ENCODE measurements around the gene POLR3B.
"Not testable (repeated sequence)": the region's sequence is repeated elsewhere in the genome, so short reads cannot be mapped to it uniquely, and the experiment has no call there.

The POLR3B gene

DNA sequence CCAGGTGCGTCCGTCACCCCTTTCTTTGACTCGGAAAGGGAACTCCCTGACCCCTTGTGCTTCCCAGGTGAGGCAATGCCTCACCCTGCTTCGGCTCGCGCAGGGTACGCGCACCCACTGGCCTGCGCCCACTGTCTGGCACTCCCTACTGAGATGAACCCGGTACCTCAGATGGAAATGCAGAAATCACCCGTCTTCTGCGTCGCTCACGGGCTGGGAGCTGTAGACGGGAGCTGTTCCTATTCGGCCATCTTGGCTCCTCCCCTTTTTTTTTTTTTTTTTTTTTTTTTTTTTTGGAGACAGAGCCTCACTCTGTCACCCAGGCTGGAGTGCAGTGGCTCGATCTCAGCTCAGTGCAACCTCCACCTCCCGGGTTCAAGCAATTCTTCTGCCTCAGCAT is 120.1 kb downstream of the POLR3B start:
- DNase-seq = not testable (repeated sequence)

DNA sequence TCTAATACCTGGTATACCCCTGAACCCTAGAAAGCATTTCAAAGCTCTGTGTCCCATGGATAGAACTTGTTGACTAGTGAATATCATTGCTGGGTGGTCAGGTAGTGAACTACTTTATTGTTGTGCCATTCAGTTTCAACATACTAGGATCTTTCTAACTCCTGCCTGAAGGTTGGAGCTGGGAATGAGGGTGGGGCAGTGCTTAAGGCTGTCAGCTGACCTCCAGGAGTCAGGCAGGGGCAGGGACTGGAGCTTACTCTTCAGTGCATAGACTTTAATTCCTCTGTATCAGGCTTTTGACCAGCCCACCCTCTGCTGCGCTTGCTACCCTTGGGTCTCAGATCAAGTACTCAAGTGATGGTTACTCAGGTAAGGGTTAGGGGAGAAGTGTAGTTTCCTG is 122.7 kb downstream of the POLR3B start:
- no peak for DNase-seq

DNA sequence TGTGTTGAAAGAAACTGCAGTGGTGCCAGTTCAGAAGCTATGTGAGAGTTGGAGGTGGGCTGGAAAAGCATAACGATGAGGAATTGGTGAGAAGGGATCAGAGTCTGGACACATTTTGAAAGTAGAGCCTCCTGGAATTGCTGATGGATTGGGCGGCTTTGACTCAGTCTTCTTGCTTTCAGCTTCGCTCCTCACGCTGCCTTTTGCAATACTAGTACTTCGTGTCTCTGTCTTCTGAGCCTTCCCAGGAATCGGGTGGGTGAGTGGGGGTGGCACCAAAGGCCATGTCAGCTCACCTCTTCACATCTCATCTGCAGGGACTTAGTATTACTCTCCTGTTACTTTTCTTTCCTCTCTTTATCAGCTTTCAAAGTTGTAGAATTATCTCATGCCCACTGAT is 123.7 kb downstream of the POLR3B start:
- DNase-seq = no peak

DNA sequence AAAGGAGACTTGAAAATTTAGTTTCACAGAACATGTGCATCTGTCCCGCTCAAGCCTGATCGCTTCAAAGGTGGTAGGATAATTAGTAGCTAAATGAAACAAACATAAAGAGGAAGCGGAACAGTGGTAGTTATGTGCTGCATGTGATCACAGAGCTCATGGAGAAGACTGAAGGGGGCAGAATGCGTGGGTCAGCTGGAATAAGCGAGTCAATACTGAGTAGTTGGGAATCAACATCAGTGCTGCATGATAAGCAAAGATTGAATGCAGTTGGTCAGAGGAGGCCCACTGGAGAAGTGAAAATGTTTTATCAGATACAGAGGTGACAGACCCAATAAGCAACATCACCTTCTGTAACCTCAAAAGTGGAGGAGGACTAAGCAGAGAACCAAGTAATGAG is 130.1 kb downstream of the POLR3B start:
- no peak for DNase-seq

DNA sequence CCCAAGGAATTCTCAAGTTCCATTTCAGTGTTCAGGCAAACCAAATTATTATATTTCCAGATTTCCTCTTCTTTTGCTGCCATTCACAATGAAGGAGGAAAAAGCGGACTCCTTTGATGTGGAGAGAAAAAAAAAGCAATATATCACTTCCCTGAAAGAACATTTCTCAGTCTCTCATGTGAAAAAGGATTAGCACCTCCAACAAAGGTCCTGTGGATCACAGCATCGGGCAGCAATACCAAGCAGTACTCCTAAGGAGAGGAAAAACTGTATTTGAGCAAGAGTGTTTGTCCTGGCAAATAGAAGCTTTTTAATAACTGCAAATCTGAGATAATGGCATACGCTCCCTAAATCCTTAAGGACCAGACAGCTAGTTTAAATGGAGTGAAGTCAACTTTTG is 131.3 kb downstream of the POLR3B start:
- no peak for DNase-seq

DNA sequence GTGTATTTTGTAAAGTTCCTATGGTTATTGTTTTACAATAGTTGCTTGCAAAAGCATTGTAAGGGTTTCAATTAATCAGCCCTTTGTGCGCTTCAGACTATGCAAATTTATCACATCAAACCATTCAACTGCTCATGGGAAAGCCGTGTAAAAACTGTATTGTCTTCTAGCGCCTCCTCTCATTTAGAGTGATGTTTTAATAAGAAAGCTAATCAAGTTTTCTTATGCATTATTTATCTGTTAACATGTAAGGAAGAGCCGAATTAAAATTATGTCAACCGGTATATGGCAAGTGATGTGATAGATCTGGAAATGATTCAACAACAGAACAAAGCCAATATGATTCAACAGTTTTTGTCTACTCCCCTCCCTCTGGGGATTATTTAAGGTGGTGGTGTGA is 132.7 kb downstream of the POLR3B start:
- DNase-seq = no peak

DNA sequence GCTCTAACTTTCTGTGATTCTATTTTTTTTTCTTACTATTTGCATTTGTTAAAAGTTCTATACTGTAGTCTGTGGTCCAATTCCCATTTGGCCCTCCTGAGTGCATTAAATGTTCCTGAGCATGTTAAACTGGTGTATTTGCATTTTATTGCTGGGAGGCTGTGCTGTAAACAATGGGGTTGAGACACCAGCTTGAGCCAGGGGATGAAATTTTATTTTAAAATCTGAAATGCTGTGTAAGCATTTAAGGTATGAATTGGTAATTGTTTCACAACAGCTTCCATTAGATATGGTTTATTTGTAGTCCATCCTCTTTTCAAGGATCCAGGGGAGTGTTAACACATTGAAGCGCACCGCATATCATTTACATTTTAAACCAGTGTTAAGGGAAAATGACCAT is 135.3 kb downstream of the POLR3B start:
- DNase-seq = no peak

DNA sequence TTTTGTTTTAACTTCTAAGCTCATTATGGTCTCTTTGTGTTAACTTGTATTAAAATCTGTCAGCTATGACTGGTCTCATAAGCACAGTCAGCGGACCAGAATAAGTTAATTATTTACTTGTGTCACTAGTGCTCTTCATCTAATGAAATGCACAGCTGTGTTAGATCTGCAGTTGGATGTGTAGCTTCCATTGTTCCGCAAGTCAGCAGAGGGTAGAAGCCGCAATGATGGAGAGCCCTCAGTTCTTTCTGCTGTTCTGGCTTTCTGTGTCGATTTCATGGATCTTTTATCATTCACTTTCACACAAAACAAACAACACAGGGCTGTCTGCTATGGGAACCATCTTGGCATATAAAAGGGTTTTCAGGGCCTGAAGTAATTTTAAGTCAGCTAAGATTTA is 136.0 kb downstream of the POLR3B start:
- no peak for DNase-seq

DNA sequence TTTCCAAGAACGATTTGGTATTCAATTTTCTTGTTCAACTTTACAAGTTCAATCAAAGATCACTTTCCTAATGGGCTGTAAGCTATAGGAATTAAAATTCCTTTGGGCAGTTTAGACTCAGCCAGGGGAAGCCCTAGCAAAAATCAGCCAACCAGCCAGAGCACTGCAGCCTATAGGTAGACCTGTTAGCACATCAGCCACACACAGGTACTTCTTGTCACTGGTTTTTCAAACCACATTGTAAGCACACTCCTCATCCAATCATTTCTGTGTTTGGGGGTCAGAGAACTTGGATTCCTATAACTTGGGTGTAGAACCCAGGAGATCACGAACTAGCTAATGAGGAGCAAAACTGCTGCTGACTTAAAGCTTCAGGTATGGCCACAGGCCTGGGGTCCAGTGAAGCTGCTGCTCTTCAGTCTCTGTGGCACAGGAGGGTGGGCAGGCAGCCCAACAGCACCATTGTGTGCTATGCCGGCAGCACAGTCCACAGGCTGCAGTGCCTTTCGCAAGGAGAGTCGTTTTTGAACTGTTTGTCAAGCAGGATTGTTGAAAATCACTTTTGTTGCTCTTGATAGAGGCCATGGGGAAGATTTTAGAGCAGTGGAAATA is 137.9 kb downstream of the POLR3B start:
- DNase-seq = no peak

DNA sequence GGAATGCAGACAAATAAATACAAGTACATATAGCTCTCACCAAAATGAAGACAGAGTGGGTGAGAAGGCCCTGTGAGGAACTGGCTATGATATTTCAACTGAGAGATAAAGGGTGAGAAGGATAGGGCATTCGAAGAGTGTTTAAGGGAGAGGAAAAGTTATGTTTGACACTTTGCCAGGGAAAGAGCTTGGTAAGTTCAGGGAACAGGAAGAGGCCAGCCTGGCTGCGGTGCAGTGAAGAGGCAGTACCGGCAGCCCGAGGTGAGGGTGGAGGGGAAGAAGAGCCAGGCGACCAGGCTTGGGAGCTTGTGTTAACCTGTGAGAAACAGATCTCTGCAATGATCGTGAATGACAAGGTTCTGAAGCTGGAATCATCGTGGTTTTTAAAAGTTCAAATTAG is 140.5 kb downstream of the POLR3B start:
- no peak for DNase-seq

DNA sequence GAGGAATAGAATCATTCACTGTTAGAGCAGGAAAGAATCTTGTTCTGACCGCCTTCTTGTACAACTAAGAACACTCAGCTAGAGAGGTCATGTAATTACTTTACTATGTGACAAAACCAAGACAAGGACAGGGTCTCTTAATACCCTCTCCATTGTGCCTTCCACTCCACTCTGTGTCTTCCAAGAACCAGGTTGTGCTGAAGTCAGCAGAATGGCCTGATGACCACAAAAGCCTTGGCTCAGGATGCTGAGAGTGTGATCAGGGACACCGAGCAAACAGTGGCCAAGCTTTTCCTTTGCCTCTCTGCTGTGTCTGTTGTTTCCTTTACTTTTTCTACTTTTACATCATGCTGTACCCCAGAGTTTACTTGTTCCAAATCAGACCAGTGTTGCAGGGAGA is 142.1 kb downstream of the POLR3B start:
- no peak for DNase-seq

DNA sequence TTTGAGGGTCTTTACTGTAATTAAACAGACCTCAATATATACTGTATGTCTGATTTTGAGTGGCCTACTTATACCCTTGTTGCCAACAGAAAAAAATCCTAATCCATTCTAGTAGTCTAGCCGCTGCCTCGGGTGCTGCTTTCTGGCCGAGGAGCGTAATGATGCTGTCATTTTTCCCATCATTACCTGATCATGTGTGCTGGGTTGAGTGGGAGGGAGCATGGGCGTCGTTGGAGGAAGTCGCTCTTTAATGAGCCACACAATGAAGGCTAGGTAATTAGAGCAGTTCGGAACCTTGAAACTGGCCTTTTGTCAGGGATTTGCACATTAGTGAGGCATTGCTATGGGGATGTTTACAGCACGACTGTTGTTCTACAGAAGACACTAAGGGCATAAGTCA is 149.1 kb downstream of the POLR3B start:
- DNase-seq = no peak

DNA sequence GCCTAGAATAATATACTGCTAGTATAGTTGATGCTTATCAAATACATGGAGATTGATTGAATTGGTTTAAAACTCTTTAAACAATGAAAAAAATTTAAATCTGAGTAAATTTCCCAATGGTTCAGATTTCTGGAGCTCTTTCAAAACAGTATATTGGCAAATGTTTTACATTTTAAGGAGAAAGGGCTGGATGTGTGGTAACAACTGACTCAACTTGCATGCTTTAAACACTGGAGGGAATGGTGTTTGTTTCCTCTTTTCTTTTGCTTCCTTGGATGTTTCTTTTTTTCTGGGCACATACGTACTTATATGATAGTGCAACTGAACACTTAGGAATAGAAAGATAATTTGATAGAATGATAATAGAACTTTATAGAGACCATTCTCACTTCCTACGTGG is 151.4 kb downstream of the POLR3B start:
- no peak for DNase-seq

DNA sequence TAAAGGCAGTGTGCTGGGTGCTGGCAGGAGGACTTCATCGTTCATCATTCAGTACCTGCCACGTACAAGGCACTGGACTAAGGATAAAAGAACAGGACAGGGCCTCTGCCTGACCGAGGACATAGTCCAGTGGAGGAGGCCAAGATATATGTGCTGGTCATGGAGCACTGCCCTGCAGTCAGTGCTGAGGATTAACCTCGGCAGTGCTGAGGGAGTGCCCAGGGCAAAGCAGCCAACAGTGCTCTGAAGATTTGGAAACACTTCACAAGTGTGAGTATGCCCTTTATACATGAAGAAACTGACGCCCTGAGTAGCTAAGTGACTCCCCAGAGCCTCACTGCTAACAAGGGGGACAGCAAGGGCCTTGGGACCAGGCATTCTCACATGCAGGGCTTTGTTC is 153.8 kb downstream of the POLR3B start:
- no peak for DNase-seq

DNA sequence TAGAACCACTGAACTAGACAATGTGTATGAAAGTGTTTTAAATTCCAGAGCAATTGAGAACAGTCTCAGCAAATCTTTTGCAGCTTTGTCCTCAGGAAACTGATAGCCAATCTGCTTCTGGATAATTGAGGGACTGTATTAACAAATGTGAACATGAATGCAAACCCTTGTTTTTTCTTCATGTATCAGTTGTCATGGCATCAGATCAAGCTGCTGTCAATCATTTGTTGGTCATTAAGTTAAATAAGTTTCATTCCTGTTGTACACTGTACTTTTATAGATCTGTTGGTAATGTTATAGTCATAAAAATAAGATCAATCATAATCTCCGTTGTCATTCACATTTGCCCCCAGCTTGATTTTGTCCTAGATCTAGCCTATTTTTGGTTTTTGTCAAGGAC is 159.8 kb downstream of the POLR3B start:
- DNase-seq = no peak

DNA sequence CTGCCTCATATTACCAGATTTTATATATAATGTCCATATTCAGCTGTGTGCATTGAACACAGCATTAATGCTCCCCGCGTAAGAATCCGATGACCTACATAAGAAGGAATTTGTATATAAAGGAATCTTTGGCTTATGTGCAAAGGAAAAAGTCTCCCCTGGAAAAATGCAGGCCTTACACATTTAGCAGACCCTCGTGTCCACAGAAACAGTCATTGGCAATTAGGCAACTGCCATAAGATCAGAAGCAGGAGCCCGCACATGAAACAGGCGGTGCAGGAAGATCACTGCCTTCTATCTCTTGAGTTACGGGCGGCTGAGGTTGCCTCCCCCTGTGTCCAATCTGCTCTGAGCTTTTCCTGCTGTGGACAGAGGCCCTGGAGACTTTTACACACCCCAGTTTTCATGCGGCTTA is 162.1 kb downstream of the POLR3B start:
- no peak for DNase-seq

DNA sequence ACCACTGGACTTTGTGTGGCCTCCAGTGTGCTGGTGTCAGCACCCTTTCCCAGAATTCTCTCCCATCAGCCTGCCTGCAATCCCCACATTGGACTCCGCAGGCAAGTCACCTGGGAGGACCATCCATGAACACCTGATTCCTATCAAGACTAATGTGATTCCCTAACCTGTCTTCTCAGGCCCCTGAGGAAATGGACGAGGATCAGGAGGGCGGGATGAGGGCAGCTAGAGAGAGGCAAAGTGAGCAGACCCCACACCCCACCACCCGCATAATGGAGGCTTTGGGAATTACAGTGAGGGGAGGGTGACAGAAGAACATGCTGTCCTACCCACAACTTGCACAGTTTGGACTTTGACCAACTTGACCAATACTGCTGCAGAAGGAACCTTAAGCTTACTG is 164.4 kb downstream of the POLR3B start:
- DNase-seq = no peak

DNA sequence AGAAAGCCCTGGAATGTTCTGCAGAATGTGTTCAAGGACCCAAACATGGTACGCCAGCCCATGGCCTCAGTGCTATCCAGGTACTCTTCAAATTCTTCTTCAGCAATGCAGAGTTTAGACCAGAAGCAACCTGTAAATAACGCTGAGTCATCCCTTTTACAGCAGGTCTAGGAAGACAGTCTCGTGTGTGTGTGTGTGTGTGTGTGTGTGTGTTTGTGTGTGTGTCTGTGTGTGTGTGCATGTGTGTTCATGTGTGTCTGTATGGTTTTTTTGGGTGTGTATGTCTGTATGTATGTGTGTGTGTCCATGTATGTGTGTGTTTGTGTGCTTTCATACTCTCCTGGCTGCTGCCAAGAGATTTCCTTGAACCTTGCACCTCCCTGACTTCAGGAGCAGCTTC is 165.2 kb downstream of the POLR3B start:
- no peak for DNase-seq

DNA sequence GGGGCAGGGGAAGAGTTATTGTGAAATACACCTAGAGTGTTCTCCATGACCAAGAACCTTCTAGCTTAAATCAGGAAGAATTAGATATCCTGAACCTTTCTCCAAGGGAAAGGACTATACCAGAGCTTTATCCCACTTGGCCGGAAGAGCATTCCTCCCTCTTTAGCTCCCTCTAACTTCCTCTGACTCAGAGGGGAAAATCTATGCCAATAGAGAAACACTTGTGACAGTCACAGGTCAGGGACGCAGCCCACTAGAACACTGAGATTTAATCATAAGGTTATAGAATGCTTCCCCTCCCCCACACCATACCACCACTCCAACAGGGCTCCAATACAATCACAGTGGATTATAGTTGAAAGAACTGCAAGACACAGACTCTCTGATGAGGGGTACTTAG is 169.8 kb downstream of the POLR3B start:
- DNase-seq = no peak

DNA sequence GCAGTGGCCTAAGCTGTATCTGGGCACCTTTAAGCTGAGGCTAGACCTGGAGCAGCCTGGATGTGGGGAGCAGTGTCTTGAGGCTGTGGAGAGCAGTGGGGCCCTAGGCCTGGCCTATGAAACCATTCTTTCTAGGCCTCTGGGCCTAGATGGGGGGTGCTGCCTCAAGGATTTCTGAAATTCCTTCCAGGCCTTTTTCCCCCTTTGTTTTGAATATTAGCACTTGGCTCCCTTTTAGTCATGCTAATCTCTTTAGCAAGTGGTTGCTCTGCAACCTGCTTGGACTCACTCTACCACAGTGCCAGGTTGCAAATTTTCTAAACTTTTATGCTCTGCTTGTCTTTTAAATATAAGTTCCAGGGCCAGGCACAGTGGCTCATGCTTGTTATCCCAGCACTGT is 183.7 kb downstream of the POLR3B start:
- DNase-seq = no peak

DNA sequence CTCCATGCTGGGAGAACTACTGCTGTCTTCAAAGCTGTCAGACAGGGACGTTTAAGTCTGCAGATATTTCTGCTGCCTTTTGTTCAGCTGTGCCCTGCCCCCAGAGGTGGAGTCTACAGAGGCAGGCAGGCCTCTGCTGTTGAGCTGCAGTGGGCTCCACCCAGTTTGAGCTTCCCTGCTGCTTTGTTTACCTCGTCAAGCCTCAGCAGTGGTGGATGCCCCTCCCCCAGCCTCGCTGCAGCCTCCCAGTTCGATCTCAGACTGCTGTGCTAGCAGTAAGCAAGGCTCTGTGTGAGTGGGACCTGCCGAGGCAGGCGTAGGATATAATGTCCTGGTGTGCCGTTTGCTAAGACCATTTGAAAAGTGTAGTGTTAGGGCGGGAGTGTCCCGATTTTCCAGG is 193.9 kb downstream of the POLR3B start:
- DNase-seq = no peak

DNA sequence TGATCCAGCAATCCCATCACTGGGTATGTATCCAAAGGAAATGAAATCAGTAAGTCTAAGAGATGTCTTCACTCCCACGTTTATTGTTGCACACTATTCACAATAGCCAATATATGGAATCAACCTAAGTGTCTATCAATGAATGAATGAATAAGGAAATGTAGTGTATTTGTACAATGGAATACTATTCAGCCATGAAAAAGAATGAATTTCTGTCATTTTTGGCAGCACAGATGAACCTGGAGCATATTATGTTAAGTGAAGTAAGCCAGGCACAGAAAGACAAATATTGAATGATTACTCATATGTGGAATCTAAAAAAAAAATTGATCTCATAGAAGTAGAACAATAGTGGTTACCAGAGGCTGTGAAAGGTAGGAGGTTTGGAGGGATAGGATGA is 194.7 kb downstream of the POLR3B start:
- no peak for DNase-seq

All from CD4-positive, alpha-beta T cell treated with Interleukin-17A for 1 hour (primary cell).